LoVo (cell line): ENCODE data around the gene CYP27C1.

Experiments used
- DNase-seq: peaks from one replicate; pipeline ENCODE4 v3.0.0-alpha.2; 2016; ENCODE audit warnings: low spot score

Gene CYP27C1

DNA sequence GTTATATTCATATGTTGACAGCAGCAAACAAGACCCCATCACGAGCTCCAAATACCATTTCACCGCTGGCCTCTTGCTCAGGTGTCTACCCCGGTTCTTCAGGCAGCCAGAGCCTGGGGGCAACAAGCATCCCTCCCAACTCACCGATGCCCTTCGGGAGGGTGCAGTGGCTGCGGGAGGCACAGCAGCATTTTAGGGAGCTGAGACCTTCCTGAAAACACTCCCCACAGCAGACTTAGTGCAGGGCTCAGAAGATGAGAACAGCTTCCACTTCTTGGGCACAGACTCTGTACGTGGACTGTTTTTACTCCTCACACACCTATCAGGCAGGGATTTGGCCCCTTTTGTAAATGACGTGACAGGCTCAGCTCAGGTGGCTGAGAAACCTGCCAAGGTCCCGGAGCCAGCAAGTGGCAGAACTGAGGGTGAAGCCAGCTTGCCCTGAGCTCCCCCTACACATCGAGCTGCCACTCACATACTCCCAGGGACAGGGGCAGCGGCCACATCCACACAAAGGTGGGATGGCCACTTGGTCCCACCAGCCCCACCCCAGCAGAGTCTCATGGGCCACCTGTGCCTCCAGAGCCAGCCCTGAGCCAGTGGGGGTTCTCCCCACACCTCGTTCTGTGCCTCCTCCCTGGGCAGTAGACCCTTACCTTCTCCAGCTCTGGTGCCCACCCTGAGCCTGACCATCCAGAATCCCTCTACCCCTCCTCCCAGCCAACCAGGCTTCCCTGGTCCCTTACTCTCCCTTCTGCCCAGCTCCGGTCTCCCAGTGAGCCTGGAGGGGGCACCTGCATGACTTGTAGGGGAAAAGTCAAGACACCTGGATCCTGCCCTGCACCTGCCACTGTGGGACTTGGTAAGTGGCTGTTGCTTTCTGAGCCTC lies 28.5 kb downstream of the CYP27C1 start:
- DNase-seq = no peak

DNA sequence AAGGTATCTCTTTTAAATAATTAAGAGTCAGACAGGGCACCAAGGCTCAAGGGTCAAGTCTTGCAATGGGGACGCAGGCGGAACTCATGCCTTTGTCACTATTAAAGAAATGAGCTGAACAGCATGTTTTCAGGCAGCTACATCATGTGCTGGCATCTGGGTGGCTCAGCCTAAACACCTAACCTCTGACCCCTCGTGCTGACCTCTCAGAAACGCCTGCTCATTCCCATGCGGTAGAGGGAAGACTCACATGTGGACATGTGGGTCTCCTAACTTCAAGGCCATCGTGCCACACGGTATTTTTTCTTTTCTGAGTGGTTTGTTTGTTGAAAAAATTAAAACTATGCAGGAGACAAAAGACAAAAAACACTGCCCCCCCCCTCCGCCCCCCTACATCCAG lies 31.3 kb downstream of the CYP27C1 start:
- DNase-seq = no peak

- no peak for DNase-seq
These were observed 32.3 kb downstream of the CYP27C1 start for GRCh38 chr2:127187831-127188230.

GRCh38 chr2:127187081-127187775 lies 32.9 kb downstream of the CYP27C1 start:
- DNase-seq = no peak

- DNase-seq = no peak
These were observed 34.4 kb downstream of the CYP27C1 start for GRCh38 chr2:127185705-127186104.

- no peak for DNase-seq
These were observed 35.0 kb downstream of the CYP27C1 start for GRCh38 chr2:127185093-127185492.

- DNase-seq = no peak
These were observed 36.3 kb downstream of the CYP27C1 start for GRCh38 chr2:127183771-127184170.

DNA sequence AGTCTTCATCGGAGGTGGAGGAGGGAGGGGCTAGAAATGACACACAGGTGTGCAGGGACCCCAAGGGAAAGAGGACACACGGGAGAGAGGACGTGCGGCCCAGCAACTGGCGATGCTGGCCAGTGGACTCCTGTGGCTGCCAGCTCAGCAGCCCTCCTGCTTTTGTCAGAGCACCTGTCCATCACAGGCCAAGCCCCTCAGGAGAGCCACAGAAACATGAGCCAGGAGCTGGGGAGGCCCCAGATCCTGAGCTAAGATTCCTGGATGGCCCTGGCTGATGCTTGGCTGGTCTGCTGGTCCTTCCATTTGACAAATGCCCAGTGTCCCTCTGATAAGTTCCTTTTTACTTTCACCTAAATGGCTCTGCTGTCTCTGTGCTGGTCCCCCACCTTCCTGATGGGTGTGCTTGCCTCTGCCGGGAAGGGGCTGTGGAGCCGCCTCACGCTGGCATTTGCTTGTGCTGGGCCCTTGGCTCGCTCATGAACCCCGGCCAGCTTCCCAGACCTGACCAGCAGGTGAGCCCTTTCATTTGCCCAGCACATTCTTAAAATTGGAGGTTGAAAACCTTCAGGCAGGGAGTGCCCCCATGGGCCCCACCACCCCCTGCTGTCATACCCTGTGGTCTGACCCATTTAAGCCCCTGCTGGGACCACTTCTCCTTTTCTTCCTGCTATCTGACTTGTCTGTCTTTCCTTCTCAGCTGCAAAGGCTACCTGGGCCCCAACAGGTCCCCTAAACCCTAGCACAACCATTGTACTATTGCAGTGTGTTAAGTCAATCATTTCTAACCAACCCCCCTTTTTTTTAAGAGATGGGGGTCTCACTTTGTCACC lies 37.3 kb downstream of the CYP27C1 start:
- no peak for DNase-seq

DNA sequence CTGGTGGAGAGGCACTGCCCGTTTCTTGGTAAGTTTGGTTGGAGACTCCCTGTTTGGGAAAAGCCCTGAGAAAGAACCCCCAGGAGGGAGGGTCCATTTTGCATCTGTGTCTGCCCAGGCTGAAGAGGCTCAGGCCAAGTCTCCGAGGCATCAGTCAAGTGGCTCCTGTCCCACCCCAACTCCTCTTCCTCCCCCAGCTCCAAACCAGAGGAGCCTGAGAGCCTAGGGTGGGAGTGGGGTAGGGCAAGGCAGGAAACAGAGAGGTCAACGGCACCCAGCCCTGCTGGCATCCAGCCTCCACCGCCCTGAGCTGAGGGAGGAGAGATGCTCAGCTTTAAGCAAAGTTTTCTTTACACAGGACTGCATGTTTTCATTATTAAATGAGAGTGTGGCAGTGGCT lies 38.2 kb downstream of the CYP27C1 start:
- no peak for DNase-seq

DNA sequence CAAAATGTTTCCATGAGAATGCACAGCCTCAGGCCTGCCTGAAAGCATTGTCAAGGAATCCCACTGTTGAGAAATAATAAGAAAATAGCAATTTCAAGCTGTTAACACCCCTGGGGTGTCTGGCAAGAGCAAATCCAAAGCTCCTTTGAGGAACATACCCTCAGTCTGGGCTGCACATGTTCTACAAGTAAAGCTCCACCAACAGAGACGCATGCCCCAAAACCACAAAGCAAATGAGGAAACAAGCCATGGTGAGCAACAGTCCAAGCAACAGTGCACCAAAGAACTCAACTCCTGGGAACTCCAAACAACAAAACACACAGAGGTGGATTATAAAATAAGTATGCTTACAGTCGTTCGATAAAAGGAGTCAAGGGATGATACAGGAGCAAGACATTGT lies 40.3 kb downstream of the CYP27C1 start:
- no peak for DNase-seq

DNA sequence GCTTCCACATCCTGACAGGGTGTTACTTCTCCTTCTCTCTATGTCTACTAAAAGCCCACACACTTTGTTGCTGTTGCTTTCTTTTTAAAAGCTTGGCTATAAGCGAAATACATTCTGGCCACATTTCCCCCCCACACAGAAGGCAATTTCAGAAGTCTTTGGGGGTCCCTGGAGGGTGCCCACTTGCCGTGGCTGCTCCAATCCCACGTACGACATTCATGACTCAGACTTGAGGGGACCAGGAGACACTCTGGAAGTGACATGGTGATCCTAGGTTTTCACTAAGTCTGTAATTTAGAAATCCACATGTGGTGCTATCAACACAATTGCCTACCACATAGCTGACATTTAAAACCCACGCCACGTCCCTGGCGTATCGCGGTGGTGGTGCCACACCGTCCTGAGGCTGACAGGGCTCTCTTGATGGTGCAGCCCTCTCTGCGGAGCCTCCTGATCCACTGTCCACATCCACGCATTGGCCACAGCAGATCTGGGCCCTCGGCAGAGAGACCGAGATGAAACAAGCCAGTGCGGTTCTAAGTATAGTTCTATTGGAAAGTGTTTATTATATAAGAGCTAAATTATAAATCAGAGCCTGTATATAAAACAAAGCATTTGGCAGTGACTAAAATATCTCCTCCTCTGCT lies 42.4 kb downstream of the CYP27C1 start:
- DNase-seq = no peak

DNA sequence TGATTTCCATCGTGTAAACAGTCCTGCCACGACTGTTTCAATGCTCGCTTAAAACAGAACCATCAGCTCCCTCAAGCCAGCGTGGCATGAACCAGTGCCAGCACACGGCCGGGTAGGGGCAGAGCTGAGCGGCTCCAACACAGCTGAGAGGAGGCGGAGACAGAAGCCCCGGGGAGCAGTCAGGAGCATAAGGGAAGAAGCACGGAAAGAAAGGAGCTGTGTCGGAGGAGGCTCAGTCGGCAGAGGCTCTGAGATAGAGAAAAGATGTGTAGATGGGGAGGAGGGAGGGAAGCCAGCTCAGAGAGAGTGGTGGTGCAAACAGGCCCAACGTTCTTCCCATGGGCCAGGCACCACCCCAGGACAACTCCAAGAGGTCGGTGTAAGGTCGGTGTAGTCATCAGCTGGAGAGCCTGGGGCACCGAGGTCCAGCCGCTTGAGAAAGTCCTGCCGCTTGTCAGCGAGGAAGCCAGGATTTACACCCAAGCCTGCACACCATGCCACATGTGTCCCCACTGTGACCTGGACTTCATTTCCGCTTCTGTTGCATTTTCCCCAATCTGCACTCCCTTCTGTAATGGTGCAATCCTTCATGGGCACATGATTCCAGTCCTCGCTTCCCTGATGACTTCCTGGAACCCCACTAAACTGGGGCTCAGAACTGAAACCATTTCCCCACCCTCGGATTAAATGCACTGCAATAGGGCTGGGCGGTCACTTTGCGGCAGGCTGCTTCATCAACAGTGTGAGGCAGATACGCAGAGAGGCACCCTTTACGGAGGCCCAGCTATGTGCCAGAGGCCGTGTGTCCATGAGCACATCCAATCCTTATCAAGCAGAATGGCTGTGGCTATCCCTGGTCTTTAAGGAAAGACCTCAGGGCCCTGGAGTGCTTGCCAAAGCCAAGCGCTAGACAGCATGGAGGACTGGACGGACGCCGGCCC lies 43.5 kb downstream of the CYP27C1 start:
- no peak for DNase-seq

- DNase-seq = no peak
These were observed 44.2 kb downstream of the CYP27C1 start for GRCh38 chr2:127175751-127176354.

DNA sequence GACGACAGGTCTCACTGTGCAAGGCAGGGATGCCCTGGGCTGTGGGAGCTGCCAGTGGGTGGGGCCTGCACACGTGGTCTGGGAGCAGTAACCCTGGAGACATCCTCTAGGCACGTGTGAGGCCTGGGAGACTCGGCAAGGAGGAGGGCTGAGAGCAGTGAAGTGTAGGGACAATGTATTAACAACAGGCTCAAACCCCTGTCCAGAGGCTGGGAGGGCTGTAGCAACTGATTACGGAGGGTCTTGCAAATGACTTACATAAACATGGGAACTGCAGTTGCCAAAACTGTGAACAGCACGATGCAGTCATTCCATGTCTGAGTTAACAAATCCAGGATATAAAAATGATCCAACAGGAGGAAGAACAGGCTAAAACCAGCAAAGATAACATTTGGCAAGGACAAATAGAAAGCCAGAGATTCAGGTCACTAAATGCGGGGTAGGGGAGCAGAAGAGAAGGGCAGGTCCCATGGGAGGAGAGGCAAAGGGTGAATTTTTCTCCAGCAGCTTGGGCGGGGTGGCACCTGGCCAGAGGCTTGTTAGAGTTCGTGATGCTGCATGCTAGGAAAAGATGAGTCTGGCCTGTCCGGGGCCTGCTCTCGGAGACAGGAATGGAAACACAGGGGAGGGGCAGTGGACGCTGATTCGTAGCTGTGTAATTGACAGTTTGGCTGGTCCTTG lies 44.9 kb downstream of the CYP27C1 start:
- no peak for DNase-seq

DNA sequence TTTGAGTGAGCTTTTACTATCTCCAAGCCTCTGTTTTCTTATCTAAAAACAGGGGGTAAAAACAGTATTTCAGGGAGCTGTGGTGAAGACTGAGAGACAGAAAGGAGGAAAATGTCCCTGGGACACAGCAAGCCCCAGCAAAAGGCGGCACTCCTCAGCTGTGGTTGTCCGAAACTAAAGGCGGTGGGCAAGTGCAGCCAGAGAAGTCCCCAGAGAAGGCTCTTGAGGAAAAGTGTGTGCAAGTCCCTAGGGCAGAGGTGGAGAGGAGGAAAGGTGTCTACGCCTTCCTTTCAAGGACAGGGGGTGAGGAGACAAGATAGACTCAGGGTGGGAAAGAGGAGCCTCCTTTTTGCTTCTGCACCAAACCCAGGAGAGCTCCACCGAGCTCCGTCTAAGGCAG lies 45.5 kb downstream of the CYP27C1 start:
- no peak for DNase-seq

- DNase-seq = no peak
These were observed 46.0 kb downstream of the CYP27C1 start for GRCh38 chr2:127174136-127174535.

GRCh38 chr2:127173057-127173456 lies 47.0 kb downstream of the CYP27C1 start:
- no peak for DNase-seq

DNA sequence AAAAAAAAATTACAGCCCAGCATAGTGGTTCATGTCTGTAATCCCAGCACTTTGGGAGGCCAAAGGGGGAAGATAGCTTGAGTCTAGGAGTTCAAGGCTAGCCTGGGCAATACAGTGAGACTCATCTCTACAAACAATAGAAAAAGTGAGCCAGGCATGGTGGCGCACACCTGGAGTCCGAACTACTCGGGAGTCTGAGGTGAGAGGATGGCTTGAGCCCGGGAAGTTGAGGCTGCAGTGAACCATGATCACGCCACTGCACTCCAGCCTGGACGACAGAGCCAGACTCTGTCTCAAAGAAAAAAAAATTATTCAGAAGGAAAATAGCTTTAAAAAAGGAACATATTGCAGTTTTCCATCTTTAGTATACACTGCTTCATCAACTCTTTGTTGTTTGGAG lies 47.8 kb downstream of the CYP27C1 start:
- no peak for DNase-seq

DNA sequence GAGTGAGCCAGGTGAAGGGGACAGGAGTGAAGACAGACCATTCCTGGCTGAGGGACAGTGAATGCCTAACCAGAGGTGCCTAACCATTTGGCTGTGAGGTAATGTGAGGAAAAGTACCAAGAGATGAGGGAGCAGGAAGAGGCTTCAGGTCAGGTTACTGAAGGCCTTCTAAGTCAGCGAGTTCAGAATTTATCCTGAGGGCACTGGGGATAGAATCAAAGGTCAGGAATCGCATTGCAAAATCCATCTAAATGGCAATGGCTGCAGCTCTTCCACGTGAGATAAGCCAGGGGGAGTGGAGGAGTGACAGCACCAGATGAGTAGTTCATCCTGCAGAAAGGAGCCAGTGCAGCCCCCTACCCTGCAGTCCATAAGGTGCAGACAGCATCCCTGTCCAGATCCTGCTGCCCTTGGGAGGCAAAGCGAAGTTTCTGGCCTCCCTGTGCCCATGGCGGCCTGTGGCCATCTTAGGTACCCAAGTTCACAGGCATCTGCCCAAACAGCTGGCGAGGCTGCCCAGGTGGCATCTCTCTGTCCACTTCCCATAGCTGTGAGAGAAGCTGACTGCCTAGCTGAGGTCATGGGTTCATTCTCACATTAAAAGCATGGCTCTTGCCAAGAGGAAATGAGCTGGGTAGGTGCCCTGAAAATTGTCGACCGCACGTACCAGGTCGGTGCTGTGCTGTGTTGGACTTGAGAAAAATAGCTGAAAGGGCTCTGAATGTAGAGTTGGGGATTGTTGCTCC lies 49.5 kb downstream of the CYP27C1 start:
- no peak for DNase-seq
